ENCODE results near the gene FN3K.

DNA sequence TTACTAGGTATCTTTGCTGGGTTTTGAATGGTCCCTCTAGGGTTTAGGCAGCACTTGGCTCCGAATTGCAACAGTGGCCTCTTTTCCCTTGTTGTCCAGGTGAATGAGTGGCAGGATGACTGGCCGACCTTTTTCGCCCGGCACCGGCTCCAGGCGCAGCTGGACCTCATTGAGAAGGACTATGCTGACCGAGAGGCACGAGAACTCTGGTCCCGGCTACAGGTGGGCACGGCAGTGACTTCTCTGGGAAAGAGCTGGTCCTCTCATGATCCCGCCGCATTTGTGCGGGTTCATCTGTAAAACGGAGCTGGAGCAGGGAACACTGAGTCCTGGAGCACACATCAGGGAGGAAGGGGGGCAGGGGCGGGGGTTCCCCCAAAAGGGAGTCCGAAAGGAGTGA, 13.3 kb downstream of the FN3K start:
- no peak for TF ChIP-seq EZH2phosphoT487 (IDR thresholded peaks at IDR 0.05; ENCODE audit: insufficient read depth, low read depth)
- TF ChIP-seq EZH2 (IDR thresholded peaks at IDR 0.05; ENCODE audit: insufficient read depth, poor library complexity, severe bottlenecking): no peak

Data from GM23248 (cell line).